Small intestine (tissue), 7 donors: ENCODE data around the gene TMOD2. TPM values are rescaled to one million over a fixed set of nuclear protein-coding genes. Genes with fewer than 3 reads are reported as not detected.
A peak's percentile ranks its signal among the peaks of the same experiment; 100 is the strongest.

Experiments
- DNase-seq, 2 donors: peaks; one replicate each; pipeline versions ENCODE4 v3.0.0 to v3.0.0-alpha.2; 2013
- FAIRE-seq: peaks from 2 replicates; lab custom pipeline; 2012; peaks lifted over from hg19 to GRCh38; lab: Jason Lieb, UNC
- H3K27ac ChIP-seq, 3 donors: one replicate each; pipeline ENCODE4 v1.5.1; 2013; ENCODE audit warnings: low read length in 2 of 3, mild to moderate bottlenecking in 2 of 3, control low read depth in 1 of 3, inconsistent platforms in 1 of 3, low read depth in 1 of 3, moderate library complexity in 1 of 3
- H3K27me3 ChIP-seq, 3 donors: one replicate each; pipeline ENCODE4 v1.6.1; 2013; ENCODE audit warnings: low read length in 3 of 3, inconsistent platforms in 1 of 3; ENCODE audit not compliant: control insufficient read depth in 3 of 3, insufficient read depth in 3 of 3
- H3K36me3 ChIP-seq, 3 donors: one replicate each; pipeline ENCODE4 v1.6.1; 2013; ENCODE audit warnings: low read length in 3 of 3, inconsistent platforms in 1 of 3, low read depth in 1 of 3, mild to moderate bottlenecking in 1 of 3, moderate library complexity in 1 of 3; ENCODE audit not compliant: control insufficient read depth in 3 of 3, insufficient read depth in 2 of 3
- H3K4me1 ChIP-seq, 3 donors: one replicate each; pipeline ENCODE4 v1.6.1; 2013; ENCODE audit warnings: low read length in 2 of 3, inconsistent platforms in 1 of 3, low read depth in 1 of 3, mild to moderate bottlenecking in 1 of 3, moderate library complexity in 1 of 3; ENCODE audit not compliant: control insufficient read depth in 3 of 3, insufficient read depth in 2 of 3
- H3K4me3 ChIP-seq, 3 donors: one replicate each; pipeline ENCODE4 v1.5.1; 2013; ENCODE audit warnings: low read length in 3 of 3, control low read depth in 1 of 3, inconsistent platforms in 1 of 3, low read depth in 1 of 3, mild to moderate bottlenecking in 1 of 3, moderate library complexity in 1 of 3
- H3K9me3 ChIP-seq, 2 donors: one replicate each; pipeline ENCODE4 v1.6.1; 2013; ENCODE audit warnings: low read depth in 1 of 2, low read length in 1 of 2; ENCODE audit not compliant: control insufficient read depth in 2 of 2, insufficient read depth in 1 of 2
- WGBS, 3 donors: extraction: QIAGEN DNeasy Blood & Tissue Kit; methylation state at CpG; one replicate each; pipeline ENCODE4 v1.1.7; 2013; 5-methylcytosine and 5-hydroxymethylcytosine counted together
- polyA plus RNA-seq, 4 donors: library from polyadenylated mRNA; stranded (reverse) in 3 of 4; unstranded in 1 of 4; fragments of 200-250 nt in 3 of 4; fragments of 120-200 nt in 1 of 4; gene quantifications; one replicate each; pipeline versions ENCODE4 v1.2.1 to v1.2.3, GENCODE V29; 2013
- donor health status: healthy with polysubstance abuse.
- donor health status: control.
- donor health status: control.
- donor health status: Bipolar disorder and iron deficiency.
- donor health status: healthy.

TMOD2 gene
- polyA plus RNA-seq, 4 donors: 0.45 to 4.5 (median 1.9) TPM

GRCh38 chr15:51846463-51847230 is 95.2 kb downstream of the TMOD2 start:
- Histone ChIP-seq H3K36me3 (no peaks in the 10 kb centered on the region), H3K4me3 (no peak overlapping the region), H3K9me3 (no peaks in the 10 kb centered on the region), H3K4me1 (peaks cover 4 to 39% (median 36%) of the 10 kb centered on the region in 3 donors), H3K27me3 (no peaks in the 10 kb centered on the region), H3K27ac (peak overlapping the region in 1 of 3 donors; percentile 26)
- DNase-seq (no peak), FAIRE-seq (no peak)
- 56 to 75% (median 63%) methylated on average over 3 of the region's 3 CpGs for WGBS, 3 donors

GRCh38 chr15:51848811-51849210 is 97.4 kb downstream of the TMOD2 start:
- Histone ChIP-seq H3K27me3 (no peaks in the 10 kb centered on the region), H3K4me1 (peaks cover 0 to 22% (median 15%) of the 10 kb centered on the region in 3 donors), H3K4me3 (no peak overlapping the region), H3K27ac (no peak overlapping the region), H3K9me3 (no peaks in the 10 kb centered on the region), H3K36me3 (no peaks in the 10 kb centered on the region)
- FAIRE-seq (no peak), DNase-seq (no peak)
- WGBS, 3 donors: 44 to 53% (median 52%) methylated on average over 3 of the region's 3 CpGs

- Histone ChIP-seq H3K9me3 (no peaks in the 10 kb centered on the region), H3K27me3 (no peaks in the 10 kb centered on the region), H3K4me1 (peaks cover 0 to 24% (median 10%) of the 10 kb centered on the region in 3 donors), H3K4me3 (no peak overlapping the region), H3K36me3 (no peaks in the 10 kb centered on the region), H3K27ac (no peak overlapping the region)
- no peak for DNase-seq
- WGBS, 3 donors: 81 to 96% (median 95%) methylated on average over 3 of the region's 3 CpGs
- no peak for FAIRE-seq
Observed at GRCh38 chr15:51849860-51850259, 98.5 kb downstream of the TMOD2 start.

- FAIRE-seq: no peak
- 77 to 96% (median 90%) methylated on average over 2 of the region's 2 CpGs for WGBS, 3 donors
- H3K27me3 ChIP-seq: no peaks in the 10 kb centered on the region
- peaks cover 0 to 8% (median 0%) of the 10 kb centered on the region in 3 donors for H3K4me1 ChIP-seq
- H3K27ac ChIP-seq: no peak overlapping the region
- DNase-seq: no peak
- no peaks in the 10 kb centered on the region for H3K9me3 ChIP-seq
- peaks cover 0 to 4% (median 0%) of the 10 kb centered on the region in 3 donors for H3K36me3 ChIP-seq
- H3K4me3 ChIP-seq: no peak overlapping the region
Observed at GRCh38 chr15:51853998-51854397, 102.6 kb downstream of the TMOD2 start.

DNA sequence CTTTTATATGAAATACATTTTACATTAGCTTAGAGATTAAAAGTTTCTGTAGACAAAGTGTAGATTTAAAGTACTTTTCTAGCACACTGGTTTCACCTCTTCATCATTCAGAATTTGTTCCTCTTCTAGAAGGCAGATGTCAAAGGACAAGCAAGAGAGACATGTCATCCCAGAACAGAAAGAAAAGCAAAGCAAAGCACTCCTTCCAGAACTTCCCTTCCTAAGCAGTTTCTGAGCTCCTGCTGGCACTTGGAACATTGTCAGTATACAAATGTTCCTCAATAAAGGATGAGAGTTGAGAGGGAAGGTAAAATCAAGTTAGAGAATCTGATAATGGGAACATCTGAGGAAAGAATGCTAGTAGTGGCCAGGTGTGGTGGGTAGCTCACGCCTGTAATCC is 104.2 kb downstream of the TMOD2 start:
- FAIRE-seq: no peak

GRCh38 chr15:51856714-51857380 is 105.5 kb downstream of the TMOD2 start:
- FAIRE-seq (no peak), DNase-seq (no peak)
- H3K36me3 ChIP-seq: peaks cover 0 to 7% (median 0%) of the 10 kb centered on the region in 3 donors
- no peaks in the 10 kb centered on the region for H3K27me3 ChIP-seq
- 78 to 88% (median 87%) methylated on average over 5 of the region's 5 CpGs for WGBS, 3 donors
- H3K4me1 ChIP-seq: peaks cover 0 to 3% (median 0%) of the 10 kb centered on the region in 3 donors
- H3K27ac ChIP-seq: no peak overlapping the region
- no peaks in the 10 kb centered on the region for H3K9me3 ChIP-seq
- H3K4me3 ChIP-seq: no peak overlapping the region

More for the DNA sequence above, 104.2 kb downstream of the TMOD2 start:
- H3K4me1 ChIP-seq: peaks cover 0 to 3% (median 0%) of the 10 kb centered on the region in 3 donors
- WGBS, 3 donors: 79 to 98% (median 90%) methylated on average over 1 of the region's 1 CpG
- H3K27ac ChIP-seq: no peak overlapping the region
- peaks cover 0 to 4% (median 0%) of the 10 kb centered on the region in 3 donors for H3K36me3 ChIP-seq
- H3K27me3 ChIP-seq: no peaks in the 10 kb centered on the region
- no peak for DNase-seq
- no peaks in the 10 kb centered on the region for H3K9me3 ChIP-seq
- H3K4me3 ChIP-seq: no peak overlapping the region

DNA sequence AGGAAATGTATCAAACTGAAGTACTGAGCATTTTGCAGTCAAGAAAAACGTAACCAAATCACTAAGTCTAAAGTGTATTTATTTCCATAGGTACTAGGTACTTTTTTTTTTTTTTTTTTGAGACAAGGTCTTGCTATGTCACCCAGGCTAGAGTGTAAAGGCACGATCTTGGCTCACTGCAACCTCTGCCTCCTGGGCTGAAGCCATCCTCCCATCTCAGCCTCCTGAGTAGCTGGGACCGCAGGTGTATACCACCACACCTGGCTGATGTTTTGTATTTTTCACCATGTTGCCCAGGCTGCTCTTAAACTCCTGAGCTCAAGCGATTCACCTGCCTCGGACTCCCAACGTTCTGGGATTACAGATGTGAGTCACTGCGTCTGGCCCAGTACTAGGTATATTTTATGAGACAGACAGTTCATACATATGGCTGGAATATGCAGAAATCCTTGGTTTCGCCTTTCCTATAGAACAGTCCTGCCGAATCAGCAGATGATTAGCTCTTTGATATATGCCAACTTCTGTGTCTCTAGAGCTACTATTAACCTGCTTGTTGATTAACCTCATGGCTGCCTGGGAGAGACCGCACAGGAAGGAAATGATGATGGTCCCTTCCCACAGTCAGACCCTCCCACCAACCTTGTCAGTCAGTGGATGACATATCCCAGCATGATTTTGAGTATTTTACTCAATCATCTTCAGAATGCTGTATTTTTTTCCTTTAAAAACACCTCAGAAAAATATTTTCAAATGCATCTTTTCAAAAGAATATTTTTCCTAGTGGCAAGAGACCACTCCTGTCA is 110.4 kb downstream of the TMOD2 start:
- H3K4me3 ChIP-seq: no peak overlapping the region
- H3K27me3 ChIP-seq: no peaks in the 10 kb centered on the region
- H3K36me3 ChIP-seq: peaks cover 0 to 19% (median 9%) of the 10 kb centered on the region in 3 donors
- peak in 1 of 2 donors; percentile 48 for DNase-seq
- no peaks in the 10 kb centered on the region for H3K9me3 ChIP-seq
- no peak overlapping the region for H3K27ac ChIP-seq
- 79 to 86% (median 84%) methylated on average over 10 of the region's 10 CpGs for WGBS, 3 donors
- no peak for FAIRE-seq
- no peaks in the 10 kb centered on the region for H3K4me1 ChIP-seq

DNA sequence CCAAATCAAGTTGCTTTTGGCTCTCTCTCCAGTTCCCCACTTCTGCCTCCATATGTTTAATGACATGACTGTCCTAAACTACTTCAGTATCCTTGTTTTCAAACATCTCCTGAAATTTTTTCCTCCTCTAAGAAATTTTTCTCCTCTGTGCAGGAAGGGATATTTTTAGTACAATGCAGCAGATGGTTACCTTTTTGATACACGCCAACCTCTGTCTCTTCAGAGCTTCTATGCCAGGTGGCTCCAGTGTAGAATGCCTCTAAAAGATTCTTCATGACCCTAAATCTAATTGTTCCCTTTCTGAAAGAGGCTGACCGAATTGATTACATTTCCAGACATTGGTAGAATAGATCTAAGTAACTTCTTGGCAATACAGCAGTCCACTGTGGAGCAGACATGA is 111.7 kb downstream of the TMOD2 start:
- no peaks in the 10 kb centered on the region for H3K4me1 ChIP-seq
- DNase-seq (no peak), FAIRE-seq (no peak)
- WGBS, 3 donors: 96 to 98% (median 97%) methylated on average over 2 of the region's 2 CpGs
- no peaks in the 10 kb centered on the region for H3K27me3 ChIP-seq
- no peak overlapping the region for H3K27ac ChIP-seq
- H3K36me3 ChIP-seq: peaks cover 3 to 16% (median 9%) of the 10 kb centered on the region in 3 donors
- no peaks in the 10 kb centered on the region for H3K9me3 ChIP-seq
- no peak overlapping the region for H3K4me3 ChIP-seq
